Kidney capillary endothelial cell (primary cell): ENCODE data around the gene ZNF790.
"Not testable (repeated sequence)": the region's sequence is repeated elsewhere in the genome, so short reads cannot be mapped to it uniquely, and the experiment has no call there.

Source experiments
- DNase-seq: peaks from one replicate; pipeline ENCODE4 v3.0.0-alpha.2; 2018; ENCODE audit warnings: low spot score

Gene ZNF790

GRCh38 chr19:36837906-36838783, at the start of gene ZNF790:
TSS of gene ZNF790 (minus strand) at chr19:36838387. CDS start at chr19:36825619, 12,768 bp downstream.
- DNase-seq = peak; percentile 84

GRCh38 chr19:36876993-36877938, 39.1 kb upstream of the ZNF790 start:
- DNase-seq = no peak

DNA sequence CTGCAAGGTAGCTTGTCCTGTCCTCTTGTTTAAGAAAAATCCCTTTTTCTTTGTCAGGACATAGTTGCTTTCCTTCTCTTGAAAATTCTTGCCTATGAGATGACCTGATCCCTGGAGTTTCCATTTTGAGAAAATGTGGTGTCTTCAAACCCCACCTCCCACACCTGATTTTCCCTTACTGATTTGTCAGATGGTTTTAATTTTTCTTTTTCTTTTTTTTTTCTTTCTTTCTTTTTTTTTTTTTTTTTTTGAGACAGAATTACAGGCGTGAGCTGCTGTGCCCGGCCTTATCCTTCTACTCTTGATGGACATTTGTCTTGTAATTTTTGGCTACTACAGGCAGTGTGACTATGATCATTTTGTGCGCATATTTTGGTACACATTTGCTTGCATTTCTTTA, 13.7 kb upstream of the ZNF790 start:
- DNase-seq = no peak

DNA sequence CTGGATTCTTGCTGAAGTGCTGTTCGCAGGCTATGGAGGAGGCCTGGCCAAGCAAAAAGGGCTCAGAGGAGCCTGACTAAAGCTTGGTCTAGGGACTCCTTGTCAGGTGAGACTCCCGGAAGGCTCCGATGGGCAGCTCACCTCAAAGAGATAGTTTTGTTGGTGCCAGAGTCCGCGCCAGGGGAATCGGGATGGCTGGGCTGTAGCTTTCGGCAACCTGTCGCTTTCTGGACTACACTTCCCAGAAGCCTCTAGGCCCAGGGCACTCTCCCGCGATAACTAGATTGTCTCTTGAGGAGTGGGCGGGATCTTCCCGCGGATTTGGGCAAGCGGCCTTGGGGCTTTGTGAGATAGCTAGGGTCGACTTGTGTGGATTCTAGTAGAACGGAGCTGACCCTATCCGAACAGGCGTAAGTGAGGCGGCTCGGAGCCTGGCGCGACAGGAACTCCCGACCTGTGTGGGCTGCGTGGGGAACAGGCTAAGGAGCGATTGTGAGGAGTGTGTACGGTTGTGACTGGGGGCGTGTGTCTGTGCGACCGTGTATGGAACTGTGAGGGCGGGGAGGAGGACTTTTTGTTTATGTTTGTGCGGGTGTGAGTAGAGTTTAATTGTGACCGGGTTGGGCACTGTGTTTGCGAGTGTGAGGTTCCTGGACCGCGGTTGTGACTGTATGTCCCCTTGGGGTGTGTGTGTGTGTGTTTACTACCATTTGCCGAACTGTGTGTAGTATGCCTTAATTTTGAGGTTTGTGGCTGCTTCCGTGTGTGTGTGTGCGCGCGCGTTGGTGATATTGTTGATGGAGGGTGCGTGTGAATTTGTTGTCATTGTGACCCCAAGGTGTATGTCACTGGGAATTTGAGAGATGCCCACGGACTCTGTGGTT, 12.6 kb upstream of the ZNF790 start, which contains the start of gene ZNF345:
Gene ZNF345, plus strand, starts transcription at position 318 of the 884 bp plus-strand sequence. CDS start 25,955 bp downstream, outside the sequence.
- peak; percentile 91 for DNase-seq

DNA sequence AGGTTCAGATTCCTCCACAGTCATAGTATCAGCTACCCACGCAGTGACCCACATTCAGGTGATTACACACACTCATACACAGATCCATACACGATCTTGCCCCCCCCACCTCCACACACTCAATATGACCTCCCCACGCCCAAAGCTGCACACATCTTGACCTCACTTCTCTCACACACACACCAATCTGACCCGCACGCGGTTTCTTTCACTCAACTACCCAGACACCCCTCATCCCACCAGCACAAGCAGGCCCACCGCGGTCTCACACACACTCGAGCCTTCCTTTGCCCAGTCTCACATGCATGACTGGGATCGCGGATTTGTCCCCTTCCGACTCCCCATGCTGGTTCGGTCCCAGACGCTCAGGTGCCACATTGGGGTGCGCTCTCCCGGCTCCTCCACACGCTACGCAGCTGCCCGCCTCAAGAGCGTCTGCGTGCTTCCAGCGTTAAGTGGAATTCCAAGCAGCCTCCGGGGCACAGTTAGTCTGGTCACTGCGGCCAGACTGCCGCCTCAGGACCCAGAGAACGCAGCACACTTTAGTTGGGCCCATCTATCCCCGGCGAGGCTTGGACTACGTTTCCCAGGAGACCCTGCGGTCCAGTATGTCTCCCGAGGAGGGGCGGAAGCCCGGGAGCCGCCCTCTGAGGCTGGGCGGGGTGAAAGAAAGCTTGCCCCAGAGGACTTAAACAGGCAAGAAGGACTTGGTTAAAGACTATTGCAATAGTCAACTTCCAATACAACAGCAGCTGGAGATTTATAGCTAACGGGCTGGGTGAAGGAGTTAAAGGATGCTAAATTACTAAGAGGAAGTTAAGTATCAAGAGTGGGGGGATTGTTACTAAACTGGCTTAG, 11.7 kb upstream of the ZNF790 start:
- peak; percentile 89 for DNase-seq

DNA sequence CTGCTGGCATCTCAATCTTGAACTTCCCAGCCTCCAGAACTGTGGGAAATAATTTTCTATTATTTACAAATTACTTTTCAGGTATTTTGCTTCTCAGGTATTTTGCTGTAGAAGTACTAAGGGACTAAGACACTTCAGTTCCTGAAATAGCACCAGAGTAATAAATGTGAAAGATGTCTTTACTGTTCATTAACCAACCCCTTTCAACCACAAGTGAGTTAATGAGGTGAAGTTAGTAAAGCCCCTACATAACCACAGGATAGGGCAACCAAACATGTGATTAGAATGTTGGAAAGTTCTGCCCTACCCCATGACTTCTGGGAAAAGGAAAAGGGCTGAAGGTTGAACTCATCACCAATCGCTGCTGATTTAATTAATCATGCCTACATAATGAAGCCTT, 9.8 kb upstream of the ZNF790 start:
- no peak for DNase-seq

GRCh38 chr19:36838784-36839324, 667 bp upstream of the ZNF790 start:
- no peak for DNase-seq

DNA sequence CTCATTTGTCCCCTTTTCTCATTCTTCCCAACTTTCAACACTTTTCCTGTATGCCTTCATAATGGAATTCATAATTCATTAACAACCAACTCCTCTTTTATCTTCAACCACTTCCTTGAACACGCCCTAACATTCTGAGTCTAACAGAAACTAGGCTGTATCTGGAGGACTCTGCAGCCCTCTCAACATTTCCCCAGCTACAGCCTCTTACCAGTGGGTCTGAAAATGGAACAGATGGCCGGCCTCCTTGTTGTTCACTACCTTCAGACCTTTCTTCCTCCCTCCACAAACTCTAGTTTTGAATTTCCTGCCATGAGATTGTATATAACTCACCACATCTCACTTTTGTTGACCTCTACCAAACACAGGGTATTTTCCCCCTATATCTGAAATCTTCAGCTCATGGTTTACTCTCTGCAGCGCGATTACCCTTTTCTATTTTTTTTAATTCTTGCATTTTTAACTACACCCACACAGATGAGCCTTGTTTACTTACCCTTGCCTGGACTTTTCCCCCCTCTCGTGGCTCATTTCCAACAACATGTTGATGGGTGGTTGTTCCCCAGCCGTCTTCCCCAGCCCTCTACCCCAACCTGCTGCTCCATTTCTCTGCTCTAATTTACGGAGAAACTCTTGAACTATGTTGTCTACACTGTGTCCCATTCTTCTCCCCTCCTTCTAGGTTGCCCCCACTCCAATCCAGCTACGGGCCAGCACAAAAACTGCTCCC, 846 bp downstream of the ZNF790 start:
- no peak for DNase-seq

DNA sequence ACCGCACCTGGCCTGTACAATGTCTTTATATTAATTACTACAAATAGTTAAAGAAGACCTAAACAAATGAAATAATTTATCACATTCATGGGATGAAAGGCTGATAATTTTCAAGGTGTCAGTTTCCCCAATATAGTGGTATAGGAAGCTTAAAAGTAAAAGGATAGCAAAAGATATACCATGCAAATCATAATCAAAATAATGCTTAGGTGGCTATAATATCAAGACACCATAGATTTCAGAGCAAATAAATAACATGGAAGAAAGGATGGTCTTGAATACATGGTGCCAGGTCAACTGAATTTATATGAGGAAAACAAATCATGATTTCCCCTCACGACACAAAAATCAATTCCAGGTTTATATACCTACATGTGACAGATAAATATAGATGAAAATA, 4.8 kb downstream of the ZNF790 start:
- no peak for DNase-seq

DNA sequence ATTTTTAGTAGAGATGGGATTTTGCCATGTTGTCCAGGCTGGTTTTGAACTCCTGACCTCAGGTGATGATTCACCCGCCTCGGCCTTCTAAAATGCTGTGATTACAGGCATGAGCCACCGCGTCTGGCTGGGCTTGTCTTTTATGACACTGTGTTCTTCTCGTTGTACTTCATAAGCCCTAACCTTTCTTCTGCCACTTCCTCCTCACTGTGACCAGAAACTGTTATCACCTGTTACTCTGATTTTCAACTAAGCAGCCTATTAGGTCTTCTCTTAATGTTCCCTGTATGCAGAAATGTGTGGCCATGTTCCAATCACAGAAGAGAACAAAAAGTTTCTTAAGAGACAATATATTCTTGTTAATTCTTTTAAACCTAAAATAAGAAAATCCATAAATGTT, 16.4 kb downstream of the ZNF790 start:
- DNase-seq = no peak

GRCh38 chr19:36819130-36819630, 19.0 kb downstream of the ZNF790 start:
- no peak for DNase-seq

DNA sequence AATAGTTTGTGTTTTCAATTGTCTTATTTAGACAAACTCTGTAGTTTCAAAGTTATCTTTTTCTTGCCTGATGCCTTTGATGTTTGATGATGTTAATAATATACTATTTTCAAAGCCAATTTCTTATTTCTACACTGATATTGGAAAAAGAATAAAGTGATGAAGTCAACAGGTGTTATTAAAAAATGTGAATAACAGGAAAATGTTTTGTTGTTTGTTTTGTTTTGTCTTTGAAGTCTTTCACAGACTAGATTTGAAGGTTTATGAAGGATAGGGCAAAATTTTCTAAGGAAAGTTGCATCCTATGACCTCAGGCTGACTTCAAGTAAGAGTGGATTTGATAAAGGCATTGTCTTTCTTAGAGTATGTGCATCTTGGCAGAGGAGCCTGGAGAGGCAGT, 31.2 kb downstream of the ZNF790 start:
- no peak for DNase-seq

- no peak for DNase-seq
These were observed 32.8 kb downstream of the ZNF790 start for GRCh38 chr19:36805364-36805763.

- DNase-seq = no peak
These were observed 40.4 kb downstream of the ZNF790 start for GRCh38 chr19:36797786-36798108.

DNA sequence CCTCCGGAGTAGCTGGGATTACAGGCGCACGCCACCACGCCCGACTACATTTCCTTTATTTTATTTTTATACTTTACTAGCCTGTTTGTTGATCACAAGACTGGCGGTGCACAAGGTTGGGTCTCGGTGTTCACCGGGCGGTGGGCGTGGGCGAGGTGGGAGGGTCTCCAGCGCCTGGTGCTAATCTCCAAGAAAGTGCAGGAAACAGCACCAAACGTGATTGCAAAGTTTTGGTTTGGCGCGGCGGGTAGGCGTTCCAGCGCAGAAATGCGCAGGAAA, 41.5 kb downstream of the ZNF790 start:
- no peak for DNase-seq

DNA sequence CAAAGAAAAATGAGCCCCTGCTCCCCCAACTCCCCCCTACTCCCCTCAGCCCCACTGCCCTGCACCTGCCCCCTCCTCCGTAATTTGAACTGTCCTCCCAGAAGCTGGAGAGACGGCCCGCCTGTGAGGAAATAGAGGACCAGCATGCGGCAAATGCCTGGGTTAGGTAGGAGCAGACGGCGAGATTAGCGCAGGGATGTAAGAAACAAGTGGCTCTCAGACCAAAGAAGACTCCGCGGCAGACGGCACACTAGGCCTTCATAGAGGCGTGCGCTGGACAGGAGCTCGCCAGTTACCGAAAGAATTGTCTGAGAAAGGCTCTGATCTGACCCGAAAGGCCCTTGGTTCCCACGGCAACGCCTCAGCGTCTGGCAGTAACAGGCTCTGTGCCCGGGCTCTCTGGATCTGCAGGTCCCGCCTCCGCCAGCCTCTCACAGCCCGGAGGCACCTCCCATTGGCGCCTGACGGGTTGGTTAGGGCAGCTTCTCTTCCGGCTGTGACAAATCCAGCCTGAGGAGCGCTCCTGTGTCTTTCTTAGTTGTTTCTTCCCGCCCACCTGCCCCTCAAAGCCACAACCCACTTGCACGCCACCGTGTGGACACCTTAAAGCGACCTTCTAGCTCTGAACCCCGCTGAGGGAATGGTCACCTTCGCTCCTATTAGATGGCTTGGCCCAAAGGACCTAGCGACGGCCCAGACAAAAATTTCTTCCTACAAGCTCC, 46.6 kb downstream of the ZNF790 start:
- not testable (repeated sequence) for DNase-seq

- no peak for DNase-seq
These were observed 62.4 kb downstream of the ZNF790 start for GRCh38 chr19:36775768-36776167.

GRCh38 chr19:36773223-36773579, 65.0 kb downstream of the ZNF790 start:
- DNase-seq = no peak
